GM23338 (cell line): ENCODE data around the gene ACY1. TPM values are rescaled to one million over a fixed set of nuclear protein-coding genes. Genes with fewer than 3 reads are reported as not detected.

Source experiments
- ATAC-seq: fragments of 200-7000 bp; cut with Tn5 transposase; 3 replicates; pipeline ENCODE4 v1.9.1; 2020
- DNase-seq: peaks from one replicate; pipeline ENCODE4 v3.0.0-alpha.2; 2015; ENCODE audit warnings: low spot score
- H2AFZ ChIP-seq: fragments of 200-600 bp; sonication (generic); 2 replicates; pipeline ENCODE4 v1.8.0; 2016; ENCODE audit warnings: antibody characterized with exemption, mild to moderate bottlenecking, moderate library complexity
- H3F3A ChIP-seq: fragments of 200-600 bp; sonication (generic); replicated peaks from 2 replicates; pipeline ENCODE4 v1.8.0; 2017; ENCODE audit warnings: antibody characterized with exemption, mixed run types, low read depth
- H3K27ac ChIP-seq: fragments of 200-600 bp; sonication (generic); 2 replicates; pipeline ENCODE4 v1.6.1; 2016; ENCODE audit warnings: low read depth
- H3K27me3 ChIP-seq: fragments of 200-600 bp; sonication (generic); 2 replicates; pipeline ENCODE4 v1.8.0; 2016; ENCODE audit warnings: mild to moderate bottlenecking, mixed run types, moderate library complexity; ENCODE audit not compliant: insufficient read depth
- H3K36me3 ChIP-seq: fragments of 200-600 bp; sonication (generic); 2 replicates; pipeline ENCODE4 v1.8.0; 2016; ENCODE audit warnings: mild to moderate bottlenecking; ENCODE audit not compliant: insufficient read depth
- H3K4me1 ChIP-seq: fragments of 200-600 bp; sonication (generic); 2 replicates; pipeline ENCODE4 v1.8.0; 2016; ENCODE audit warnings: mild to moderate bottlenecking, moderate library complexity; ENCODE audit not compliant: insufficient read depth
- H3K4me2 ChIP-seq: fragments of 200-600 bp; sonication (generic); 2 replicates; pipeline ENCODE4 v1.7.1; 2017; ENCODE audit warnings: mixed run types
- H3K4me3 ChIP-seq: fragments of 200-600 bp; sonication (generic); 2 replicates; pipeline ENCODE4 v1.6.1; 2016; ENCODE audit warnings: mixed run types
- H3K79me2 ChIP-seq: fragments of 200-600 bp; sonication (generic); replicated peaks from 2 replicates; pipeline ENCODE4 v1.8.0; 2017; ENCODE audit warnings: mild to moderate bottlenecking; ENCODE audit not compliant: insufficient read depth
- H3K9me2 ChIP-seq: fragments of 200-600 bp; sonication (generic); 2 replicates; pipeline ENCODE4 v1.8.0; 2017; ENCODE audit not compliant: insufficient read depth
- H4K20me1 ChIP-seq: fragments of 200-600 bp; sonication (generic); replicated peaks from 2 replicates; pipeline ENCODE4 v1.8.0; 2017; ENCODE audit warnings: mild to moderate bottlenecking; ENCODE audit not compliant: insufficient read depth
- H3K27ac Mint-ChIP-seq: 2 replicates; pipeline ENCODE4 v1.8.0; 2020; ENCODE audit warnings: inconsistent platforms, mild to moderate bottlenecking, moderate library complexity, mixed read lengths
- H3K27me3 Mint-ChIP-seq: 3 replicates; pipeline ENCODE4 v1.8.0; 2022; ENCODE audit warnings: low read depth, mild to moderate bottlenecking, moderate library complexity, mixed read lengths, inconsistent platforms; ENCODE audit not compliant: insufficient read depth, poor library complexity
- H3K36me3 Mint-ChIP-seq: 3 replicates; pipeline ENCODE4 v1.8.0; 2021; ENCODE audit warnings: low read depth, mild to moderate bottlenecking, inconsistent platforms, moderate library complexity, mixed read lengths
- H3K4me1 Mint-ChIP-seq: 3 replicates; pipeline ENCODE4 v1.8.0; 2020; ENCODE audit warnings: mild to moderate bottlenecking, inconsistent platforms, mixed read lengths
- H3K4me3 Mint-ChIP-seq: 3 replicates; pipeline ENCODE4 v1.8.0; 2021; ENCODE audit warnings: moderate library complexity, mild to moderate bottlenecking, inconsistent platforms, mixed read lengths
- H3K9me3 Mint-ChIP-seq: 3 replicates; pipeline ENCODE4 v1.8.0; 2020; ENCODE audit warnings: moderate library complexity, mild to moderate bottlenecking, inconsistent platforms, mixed read lengths
- CREB1 ChIP-seq: fragments of 250-450 bp; sonication (Bioruptor Pico); IDR thresholded peaks from 2 replicates; pipeline ENCODE4 v1.5.0; 2020; ENCODE audit warnings: low read depth, mild to moderate bottlenecking, moderate library complexity
- CTCF ChIP-seq, 2 experiments: fragments of 200-600 bp in 1 of 2; sonication (generic) in 1 of 2; conservative IDR thresholded peaks; 2 replicates each; pipeline versions ENCODE4 v1.5.1 to v1.6.1; 2016 to 2017; ENCODE audit warnings: antibody characterized with exemption in 2 of 2, low read depth in 2 of 2, mild to moderate bottlenecking in 2 of 2, moderate library complexity in 1 of 2
- NANOG ChIP-seq: IDR thresholded peaks from 2 replicates; pipeline ENCODE4 v1.6.1; 2016; ENCODE audit warnings: antibody characterized with exemption, borderline replicate concordance
- STAT1 ChIP-seq: IDR thresholded peaks from one replicate; pipeline ENCODE4 v1.6.1; 2016; ENCODE audit warnings: antibody characterized with exemption; ENCODE audit not compliant: unreplicated experiment
- ZNF114 ChIP-seq: fragments of 250-450 bp; sonication (Bioruptor Pico); IDR thresholded peaks from 2 replicates; pipeline ENCODE4 v1.5.0; 2020; ENCODE audit warnings: mild to moderate bottlenecking, moderate library complexity
- ZNF331 ChIP-seq: fragments of 250-450 bp; sonication (Bioruptor Pico); IDR thresholded peaks from 2 replicates; pipeline ENCODE4 v1.5.0; 2020; ENCODE audit warnings: low read depth, mild to moderate bottlenecking, moderate library complexity
- polyA plus RNA-seq: library from polyadenylated mRNA; unstranded; fragments of >200 nt; fragmentation: Nextera tagmentation; extraction: Ambion mirVana; gene quantifications from 2 replicates; pipeline ENCODE4 v1.2.1, GENCODE V29; 2016
- small RNA-seq: library from RNA; depleted of rRNA; stranded (forward); fragments of <200 nt; gene quantifications from one replicate; pipeline ENCODE3, GENCODE V24; 2014; ENCODE audit warnings: low replicate concordance
- total RNA-seq: library from RNA; depleted of rRNA; stranded (reverse); fragments of >200 nt; shearing (Covaris generic); gene quantifications from 2 replicates; pipeline ENCODE4 v1.2.3, GENCODE V29; 2014; rRNA removed
- TF ChIP-seq, protein P1 (sequence below): IDR thresholded peaks from 2 replicates; pipeline ENCODE4 v1.6.1; 2016; ENCODE audit warnings: antibody characterized with exemption

The ACY1 gene
- total and polyA plus RNA-seq, 2 experiments from 2014 or later: 38.4 to 62.8 TPM

GRCh38 chr3:52038227-52038626, 54.9 kb downstream of the ACY1 start:
- Histone ChIP-seq H3K27me3 (no peaks in the 10 kb centered on the region), H3K27ac (no peak overlapping the region)

More at GRCh38 chr3:52038227-52038626, 54.9 kb downstream of the ACY1 start:
- Histone ChIP-seq H2AFZ (no peak overlapping the region), H3F3A (no peaks in the 10 kb centered on the region), H3K4me2 (no peak overlapping the region), H3K9me2 (no peaks in the 10 kb centered on the region), H3K4me1 (no peaks in the 10 kb centered on the region), H3K4me3 (no peak overlapping the region), H3K36me3 (no peaks in the 10 kb centered on the region), H3K79me2 (no peaks in the 10 kb centered on the region), H4K20me1 (no peaks in the 10 kb centered on the region)
- peaks cover 6% of the 10 kb centered on the region for H3K27me3 Mint-ChIP-seq
- no peak for ATAC-seq
- H3K4me3 Mint-ChIP-seq: no peak overlapping the region
- H3K4me1 Mint-ChIP-seq: peaks cover 2% of the 10 kb centered on the region
- TF ChIP-seq STAT1: no peak
- TF ChIP-seq CTCF (conservative IDR thresholded peaks at IDR 0.05; ENCODE audit: low read depth in 2 of 2): no peak
- TF ChIP-seq ZNF114: no peak
- TF ChIP-seq ZNF331 (CRISPR knock-in tag): no peak
- no peak for TF ChIP-seq CREB1
- TF ChIP-seq, protein P1, sequence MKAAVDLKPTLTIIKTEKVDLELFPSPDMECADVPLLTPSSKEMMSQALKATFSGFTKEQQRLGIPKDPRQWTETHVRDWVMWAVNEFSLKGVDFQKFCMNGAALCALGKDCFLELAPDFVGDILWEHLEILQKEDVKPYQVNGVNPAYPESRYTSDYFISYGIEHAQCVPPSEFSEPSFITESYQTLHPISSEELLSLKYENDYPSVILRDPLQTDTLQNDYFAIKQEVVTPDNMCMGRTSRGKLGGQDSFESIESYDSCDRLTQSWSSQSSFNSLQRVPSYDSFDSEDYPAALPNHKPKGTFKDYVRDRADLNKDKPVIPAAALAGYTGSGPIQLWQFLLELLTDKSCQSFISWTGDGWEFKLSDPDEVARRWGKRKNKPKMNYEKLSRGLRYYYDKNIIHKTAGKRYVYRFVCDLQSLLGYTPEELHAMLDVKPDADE: no peak
- TF ChIP-seq NANOG: no peak
- H3K9me3 Mint-ChIP-seq: peaks cover 3% of the 10 kb centered on the region; the same call in 1 of the 3 replicates
- no peak overlapping the region for H3K27ac Mint-ChIP-seq
- H3K36me3 Mint-ChIP-seq: no peaks in the 10 kb centered on the region
- DNase-seq: no peak

Small RNA genes within 50 kb of the gene (small RNA-seq; reads per million reads assigned to genes)
- not detected for gene AC115284.1

Other genes starting within 250 kb of the ACY1 start
- not detected in 2 replicates for gene IQCF6, start 204.3 kb upstream of the ACY1 start, total RNA-seq
- gene IQCF6, start 204.3 kb upstream of the ACY1 start, polyA plus RNA-seq: not detected in 2 replicates
- not detected in 2 replicates for gene IQCF2, start 121.9 kb upstream of the ACY1 start, total RNA-seq
- gene IQCF2, start 121.9 kb upstream of the ACY1 start, polyA plus RNA-seq: not detected in 2 replicates
- not detected in 2 replicates for gene IQCF5, start 107.9 kb upstream of the ACY1 start, total RNA-seq
- not detected in 2 replicates for gene IQCF5, start 107.9 kb upstream of the ACY1 start, polyA plus RNA-seq
- not detected in 2 replicates for gene IQCF1, start 80.2 kb upstream of the ACY1 start, total RNA-seq
- gene IQCF1, start 80.2 kb upstream of the ACY1 start, polyA plus RNA-seq: not detected in 2 replicates
- 61.8 and 62.4 TPM in 2 replicates for gene RRP9, start 41.6 kb upstream of the ACY1 start, total RNA-seq
- gene RRP9, start 41.6 kb upstream of the ACY1 start, polyA plus RNA-seq: 68.1 and 71.3 TPM in 2 replicates
- gene PARP3, start 41.2 kb upstream of the ACY1 start, total RNA-seq: 1.1 and 3.1 TPM in 2 replicates
- 0.35 and 0.76 TPM in 2 replicates for gene PARP3, start 41.2 kb upstream of the ACY1 start, polyA plus RNA-seq
- 0.38 TPM in 1 of 2 replicates, not detected in the other for gene GPR62, start 28.2 kb upstream of the ACY1 start, total RNA-seq
- 0.10 and 0.42 TPM in 2 replicates for gene GPR62, start 28.2 kb upstream of the ACY1 start, polyA plus RNA-seq
- 26.8 and 37.6 TPM in 2 replicates for gene PCBP4, start 16.1 kb upstream of the ACY1 start, total RNA-seq
- gene PCBP4, start 16.1 kb upstream of the ACY1 start, polyA plus RNA-seq: 11.8 and 14.1 TPM in 2 replicates
- 8.0 and 11.1 TPM in 2 replicates for gene ABHD14B, start 9.5 kb upstream of the ACY1 start, total RNA-seq
- 5.8 and 8.9 TPM in 2 replicates for gene ABHD14B, start 9.5 kb upstream of the ACY1 start, polyA plus RNA-seq
- 4.3 and 7.8 TPM in 2 replicates for gene ABHD14A, start 8.5 kb upstream of the ACY1 start, total RNA-seq
- gene ABHD14A, start 8.5 kb upstream of the ACY1 start, polyA plus RNA-seq: 12.7 TPM in 2 replicates
- gene RPL29, start 12.4 kb downstream of the ACY1 start, total RNA-seq: 1,341 and 1,471 TPM in 2 replicates
- gene RPL29, start 12.4 kb downstream of the ACY1 start, polyA plus RNA-seq: 1,864 and 1,983 TPM in 2 replicates
- 14.7 and 15.8 TPM in 2 replicates for gene DUSP7, start 73.0 kb downstream of the ACY1 start, total RNA-seq
- gene DUSP7, start 73.0 kb downstream of the ACY1 start, polyA plus RNA-seq: 5.6 and 5.9 TPM in 2 replicates
- 26.7 and 33.0 TPM in 2 replicates for gene POC1A, start 170.9 kb downstream of the ACY1 start, total RNA-seq
- 18.4 and 19.1 TPM in 2 replicates for gene POC1A, start 170.9 kb downstream of the ACY1 start, polyA plus RNA-seq
- gene ALAS1, start 214.6 kb downstream of the ACY1 start, total RNA-seq: 37.7 and 42.8 TPM in 2 replicates
- gene ALAS1, start 214.6 kb downstream of the ACY1 start, polyA plus RNA-seq: 17.8 and 19.2 TPM in 2 replicates
- not detected in 2 replicates for gene TLR9, start 242.1 kb downstream of the ACY1 start, total RNA-seq
- not detected in 2 replicates for gene TLR9, start 242.1 kb downstream of the ACY1 start, polyA plus RNA-seq